Measurements from ENCODE around the gene SOCS3.

SOCS3 gene

GRCh38 chr17:78367193-78367592 is 7.3 kb upstream of the SOCS3 start:
- no peak for DNase-seq (ENCODE audit: low read depth)

DNA sequence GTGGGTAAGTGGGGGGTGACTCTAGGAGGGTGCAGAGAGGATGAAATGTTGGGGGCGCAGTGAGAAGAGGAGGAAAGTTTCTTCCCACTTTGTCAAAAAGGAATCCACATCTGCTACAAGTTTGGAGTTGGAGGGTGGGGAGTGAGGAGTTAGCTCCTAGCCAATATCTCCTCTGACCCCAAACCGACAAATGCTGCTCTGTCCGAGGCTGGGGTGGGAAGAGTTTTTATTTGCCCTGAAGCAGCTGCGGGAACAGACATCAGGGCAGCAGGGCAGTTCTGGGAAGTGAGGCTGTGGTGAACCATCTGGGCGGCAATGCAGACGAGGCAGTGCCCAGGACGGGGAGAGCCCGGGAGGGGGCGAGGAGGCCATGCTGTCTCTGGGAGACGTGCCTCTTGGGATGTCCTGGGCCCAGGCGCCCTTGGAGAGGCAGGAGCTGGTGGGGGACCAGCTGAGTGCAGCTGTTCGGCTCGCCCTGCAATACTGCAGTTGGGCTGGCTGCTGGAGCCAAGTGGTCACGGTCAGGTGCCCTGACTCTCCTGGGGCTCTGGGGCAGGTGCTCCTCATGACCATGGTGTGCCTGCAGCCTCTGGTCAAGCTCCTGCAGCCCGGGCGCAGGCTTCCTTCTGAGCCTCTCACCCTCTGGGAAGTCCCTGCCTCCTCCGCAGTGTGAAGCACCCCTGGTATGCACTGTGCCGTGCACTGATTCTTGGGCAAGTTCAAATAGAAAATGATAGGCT is 6.4 kb upstream of the SOCS3 start:
- DNase-seq (ENCODE audit: low read depth), result no peak

- DNase-seq (ENCODE audit: low read depth), result no peak
These were observed 5.8 kb upstream of the SOCS3 start for GRCh38 chr17:78365561-78366108.

DNA sequence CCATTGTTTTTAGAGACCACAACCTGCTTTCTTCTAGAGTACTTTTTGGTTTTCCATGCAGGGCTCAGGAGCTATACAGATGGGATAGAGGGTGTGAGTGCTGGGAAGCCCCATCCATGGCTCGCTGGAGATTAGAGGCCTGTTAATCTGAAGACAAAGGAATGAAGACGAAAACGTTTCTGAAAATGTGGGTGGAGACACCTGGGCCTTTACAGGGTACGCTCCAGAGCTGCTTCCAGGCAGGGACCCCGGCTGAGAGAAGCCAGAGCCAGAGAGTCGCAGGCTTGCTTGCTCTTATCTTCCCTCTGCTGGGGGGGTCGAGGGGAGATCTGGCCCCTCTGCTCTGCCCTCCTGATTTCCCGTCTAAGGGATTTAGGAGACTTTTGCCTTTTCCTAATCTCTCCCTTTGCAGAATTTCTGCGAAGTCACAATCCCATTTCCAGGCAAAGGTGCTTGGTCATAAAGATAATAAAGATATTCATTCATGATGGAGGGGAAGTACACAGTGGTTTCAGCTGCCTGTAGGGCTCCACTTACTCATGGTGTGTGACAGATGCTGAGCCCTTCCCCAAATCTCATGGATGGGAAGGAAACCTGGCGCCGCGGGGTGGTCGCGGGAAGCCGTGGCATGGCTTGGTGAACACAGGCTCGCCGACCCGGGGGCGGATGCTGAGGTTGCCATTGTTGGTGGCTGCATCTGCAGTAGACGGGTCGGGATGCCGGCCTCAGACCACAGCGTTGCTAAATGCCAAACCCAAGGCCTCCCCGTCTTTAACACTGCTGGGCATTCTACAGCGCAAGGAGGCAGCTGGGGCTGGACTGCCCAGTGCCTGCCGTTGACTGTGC is 4.8 kb upstream of the SOCS3 start:
- no peak for DNase-seq (ENCODE audit: low read depth)

DNA sequence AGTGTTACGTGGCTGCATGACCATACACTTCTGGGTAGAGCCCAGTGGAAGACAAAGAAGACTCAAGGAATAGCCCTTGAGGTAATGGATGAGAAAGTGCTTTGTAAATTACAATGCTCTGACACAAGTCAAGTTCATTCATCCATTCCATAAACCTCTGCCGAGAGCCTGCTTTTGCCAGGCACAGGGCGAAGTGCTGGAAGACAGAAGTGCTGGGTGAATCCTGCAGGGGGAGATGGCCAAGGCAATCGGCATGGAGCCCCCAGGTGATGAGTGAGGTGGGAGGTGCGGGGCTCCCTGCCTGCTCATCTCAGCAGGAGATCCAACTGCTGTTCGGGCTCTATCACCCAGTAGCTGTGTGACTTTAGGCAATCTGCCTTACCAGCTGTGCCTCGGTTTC is 2.8 kb upstream of the SOCS3 start:
- no peak for DNase-seq (ENCODE audit: low read depth)

- DNase-seq (ENCODE audit: low read depth), result no peak
These were observed 2.4 kb upstream of the SOCS3 start for GRCh38 chr17:78362232-78362631.

DNA sequence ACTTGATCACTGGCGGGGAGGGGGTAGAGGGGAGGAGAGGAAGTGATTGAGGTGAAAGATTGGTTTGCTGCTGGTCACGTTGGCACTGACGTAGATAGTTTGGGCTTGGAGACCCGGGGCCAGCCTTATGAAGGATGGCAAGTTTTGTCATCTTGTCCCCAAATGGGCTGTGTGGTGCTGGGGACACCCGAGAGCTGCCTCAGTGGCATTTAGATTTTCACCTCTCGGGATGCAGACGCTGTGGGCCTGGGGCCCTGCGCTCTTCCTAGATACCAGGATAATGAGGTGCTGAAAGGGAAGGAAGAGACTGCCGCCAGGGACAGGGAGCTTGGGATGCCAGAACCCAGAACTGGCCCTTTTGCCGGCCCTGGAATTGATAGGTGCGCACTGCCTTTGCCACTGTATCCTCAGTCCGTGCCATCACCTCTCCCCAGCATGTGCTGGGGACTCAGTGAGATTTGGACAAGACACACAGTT is 1.4 kb upstream of the SOCS3 start:
- no peak for DNase-seq (ENCODE audit: low read depth)

DNA sequence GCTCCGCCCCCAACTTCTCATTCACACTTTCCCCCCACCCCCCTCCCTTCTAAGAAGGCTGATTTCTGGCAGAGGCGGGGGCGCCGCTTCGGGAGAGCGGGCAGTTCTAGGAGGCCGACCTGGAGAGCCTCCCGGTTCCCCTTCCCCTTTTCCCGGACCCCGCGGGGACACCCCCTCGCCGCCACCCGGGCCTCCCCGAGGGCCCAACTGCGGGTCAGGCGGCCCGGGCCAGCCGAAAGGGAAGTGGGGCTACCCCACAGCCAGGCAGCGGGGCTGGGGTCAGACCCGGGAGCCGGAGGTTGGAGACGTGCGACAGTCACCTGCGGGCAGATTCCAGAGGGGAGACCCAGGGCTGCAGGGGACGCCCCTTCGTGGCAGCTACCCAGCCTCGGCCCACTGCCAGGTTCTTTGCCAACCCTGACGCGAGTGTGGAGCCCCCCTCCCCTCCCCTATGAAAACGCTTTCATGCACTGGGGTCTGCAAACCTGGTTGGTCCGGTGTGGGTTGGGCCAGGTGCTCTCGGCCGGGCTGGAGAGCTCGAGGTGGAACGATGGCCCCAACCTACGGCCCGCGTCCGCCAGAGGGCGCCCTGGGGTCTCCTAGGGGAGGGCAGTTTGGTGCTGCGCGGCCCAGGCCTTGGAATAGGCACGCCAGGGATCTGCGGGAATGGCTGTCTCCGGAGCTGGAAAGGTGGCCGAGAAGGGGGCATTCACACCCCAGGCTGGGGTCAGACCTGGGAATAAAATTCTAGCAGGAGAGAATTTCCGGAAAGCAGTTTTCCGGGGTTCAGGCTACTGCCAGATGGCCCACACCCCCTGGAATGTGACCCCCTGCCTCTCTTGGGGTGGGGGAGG is 721 bp upstream of the SOCS3 start:
- peak; percentile 95 for DNase-seq (ENCODE audit: low read depth)

DNA sequence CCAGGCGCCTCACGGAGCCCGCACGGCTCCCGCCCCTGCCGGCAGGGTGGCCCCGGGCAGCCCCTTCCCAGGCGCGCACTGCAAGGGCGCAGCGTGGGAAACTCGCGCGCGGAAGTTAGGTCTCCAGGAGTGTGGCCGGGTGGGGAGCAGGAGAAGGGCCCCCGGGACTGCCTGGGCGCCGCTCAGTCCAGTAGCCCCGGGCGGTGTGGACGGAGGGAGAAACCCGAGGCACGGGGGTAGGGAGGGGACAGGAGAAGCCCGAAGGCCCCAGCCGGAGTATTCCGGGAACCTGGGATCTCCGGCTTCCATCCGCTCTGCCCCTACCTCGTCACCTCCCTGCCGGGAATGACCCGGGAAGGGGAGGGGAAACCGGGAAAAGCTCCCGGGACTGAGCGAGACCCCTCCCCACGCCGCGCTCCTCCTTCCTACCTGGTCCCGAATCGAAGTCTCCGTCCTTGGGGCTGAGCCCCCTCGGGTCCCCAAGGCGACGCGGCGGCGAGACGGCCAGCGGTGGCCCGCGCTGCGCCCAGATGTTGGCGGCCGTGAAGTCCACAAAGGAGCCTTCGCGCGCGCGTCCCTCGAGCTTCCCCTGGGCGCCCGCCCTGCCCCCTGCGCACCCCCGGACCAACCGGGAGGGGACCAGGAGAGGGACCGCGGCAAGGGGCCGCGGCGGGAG is 418 bp downstream of the SOCS3 start:
- no peak for DNase-seq (ENCODE audit: low read depth)

DNA sequence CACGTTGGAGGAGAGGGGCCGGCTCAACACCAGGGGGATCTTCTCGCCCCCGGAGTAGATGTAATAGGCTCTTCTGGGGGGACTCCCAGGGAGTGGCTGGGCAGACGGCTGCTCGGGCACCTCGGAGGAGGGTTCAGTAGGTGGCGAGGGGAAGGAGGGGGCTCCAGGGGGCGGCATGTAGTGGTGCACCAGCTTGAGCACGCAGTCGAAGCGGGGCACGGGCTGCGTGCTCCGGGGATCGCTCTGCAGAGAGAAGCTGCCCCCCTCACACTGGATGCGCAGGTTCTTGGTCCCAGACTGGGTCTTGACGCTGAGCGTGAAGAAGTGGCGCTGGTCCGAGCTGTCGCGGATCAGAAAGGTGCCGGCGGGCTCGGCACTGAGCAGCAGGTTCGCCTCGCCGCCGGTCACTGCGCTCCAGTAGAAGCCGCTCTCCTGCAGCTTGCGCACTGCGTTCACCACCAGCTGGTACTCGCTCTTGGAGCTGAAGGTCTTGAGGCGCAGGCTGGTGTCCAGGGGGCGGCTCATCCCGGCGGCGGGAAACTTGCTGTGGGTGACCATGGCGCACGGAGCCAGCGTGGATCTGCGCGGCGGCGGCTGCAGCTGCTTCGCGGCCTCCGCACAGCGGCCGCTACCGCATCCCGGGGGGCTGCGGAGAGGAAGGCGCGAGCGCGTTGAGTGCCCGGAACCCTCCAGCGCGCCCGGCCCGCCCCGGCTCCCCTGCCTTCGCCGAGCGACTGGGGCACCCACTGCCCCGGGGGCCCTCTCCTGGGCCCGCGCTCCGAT is 1.1 kb downstream of the SOCS3 start:
- DNase-seq (ENCODE audit: low read depth), result no peak

DNA sequence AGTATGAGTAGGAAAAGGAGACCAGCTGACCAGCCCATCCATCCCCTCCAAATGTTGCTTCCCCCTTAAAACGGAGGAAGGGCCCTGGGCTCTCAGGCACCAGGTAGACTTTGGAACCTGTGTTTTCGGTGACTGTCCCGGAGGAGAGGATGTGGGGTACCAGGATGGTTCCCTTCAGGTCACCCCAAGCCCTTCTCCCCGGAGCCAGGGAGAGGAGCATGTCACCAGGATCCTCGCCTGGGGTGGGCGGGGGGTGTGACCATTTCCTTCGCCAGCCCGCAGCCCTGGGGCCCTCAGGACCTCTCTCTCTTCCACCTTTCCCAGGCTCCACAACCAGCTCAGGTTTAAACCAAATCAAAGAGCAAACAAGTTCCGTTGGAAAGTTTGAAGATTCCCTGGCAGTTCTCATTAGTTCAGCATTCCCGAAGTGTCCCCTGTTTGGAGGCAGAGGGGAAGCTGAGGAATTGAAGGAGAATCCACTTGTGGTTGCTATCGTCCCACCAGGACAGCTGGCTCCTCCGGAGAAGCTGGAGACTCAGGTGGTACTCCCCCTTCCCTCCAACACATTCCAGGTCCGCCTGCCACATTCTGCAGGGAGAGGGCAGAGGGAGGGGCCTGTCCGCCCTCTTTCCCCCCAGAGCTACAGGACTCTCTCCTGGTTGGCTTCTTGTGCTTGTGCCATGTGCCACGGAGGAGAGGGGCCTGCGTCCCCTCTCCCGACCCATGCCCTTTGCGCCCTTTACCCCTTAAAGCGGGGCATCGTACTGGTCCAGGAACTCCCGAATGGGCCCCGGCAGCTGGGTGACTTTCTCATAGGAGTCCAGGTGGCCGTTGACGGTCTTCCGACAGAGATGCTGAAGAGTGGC is 2.0 kb downstream of the SOCS3 start:
- DNase-seq (ENCODE audit: low read depth), result no peak

- DNase-seq (ENCODE audit: low read depth), result no peak
These were observed 2.7 kb downstream of the SOCS3 start for GRCh38 chr17:78357177-78357586.

- peak; percentile 67 for DNase-seq (ENCODE audit: low read depth)
These were observed 3.7 kb downstream of the SOCS3 start for GRCh38 chr17:78356101-78356713.

- no peak for DNase-seq (ENCODE audit: low read depth)
These were observed 4.2 kb downstream of the SOCS3 start for GRCh38 chr17:78355701-78356100.

- no peak for DNase-seq (ENCODE audit: low read depth)
These were observed 4.7 kb downstream of the SOCS3 start for GRCh38 chr17:78355045-78355641.

DNA sequence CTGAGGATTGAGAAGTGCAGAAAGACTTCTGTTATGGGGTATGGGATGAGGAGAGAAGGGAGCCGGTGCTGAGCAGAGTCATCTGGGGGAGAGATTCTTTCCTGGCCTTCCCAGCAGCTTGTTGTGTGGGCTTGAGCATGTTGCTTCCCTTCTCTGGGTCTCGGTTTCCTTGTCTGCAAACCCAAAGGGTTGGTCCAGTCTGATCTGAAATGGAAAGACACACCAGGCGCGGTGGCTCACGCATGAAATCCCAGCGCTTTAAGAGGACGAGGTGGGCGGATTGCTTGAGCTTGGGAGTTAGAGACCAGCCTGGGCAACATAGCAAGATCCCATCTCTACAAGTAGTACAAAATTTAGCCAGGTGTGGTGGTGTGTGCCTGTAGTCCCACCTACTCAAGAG is 6.0 kb downstream of the SOCS3 start:
- DNase-seq (ENCODE audit: low read depth), result no peak

DNA sequence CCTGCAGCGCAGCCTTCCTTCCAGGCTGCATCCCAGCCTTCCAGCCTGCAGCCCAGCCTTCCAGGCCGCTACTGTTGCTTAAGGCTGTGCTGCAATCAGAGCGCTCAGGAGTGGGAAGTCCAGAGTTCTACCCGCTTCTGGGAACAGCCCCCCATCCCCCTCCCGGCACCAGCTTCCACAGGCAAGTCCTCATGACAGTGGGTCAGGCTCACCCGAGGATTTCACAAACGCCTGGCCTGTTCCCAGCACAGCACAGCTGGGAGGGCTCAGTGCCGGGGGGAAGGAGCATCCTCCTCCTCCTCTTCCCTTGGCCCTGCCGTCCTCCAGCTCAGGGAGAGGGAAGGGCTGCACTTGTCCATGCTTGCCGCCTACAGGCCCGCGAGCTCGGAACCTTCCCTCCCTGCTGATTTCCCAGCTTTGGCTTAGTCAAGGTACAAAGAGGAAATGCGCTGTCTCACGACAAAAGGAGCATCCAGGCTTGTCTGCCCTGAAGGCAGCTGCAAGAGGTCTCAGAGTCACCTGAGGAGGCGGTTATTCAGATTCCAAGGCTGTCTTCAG is 8.3 kb downstream of the SOCS3 start:
- DNase-seq (ENCODE audit: low read depth), result no peak

DNA sequence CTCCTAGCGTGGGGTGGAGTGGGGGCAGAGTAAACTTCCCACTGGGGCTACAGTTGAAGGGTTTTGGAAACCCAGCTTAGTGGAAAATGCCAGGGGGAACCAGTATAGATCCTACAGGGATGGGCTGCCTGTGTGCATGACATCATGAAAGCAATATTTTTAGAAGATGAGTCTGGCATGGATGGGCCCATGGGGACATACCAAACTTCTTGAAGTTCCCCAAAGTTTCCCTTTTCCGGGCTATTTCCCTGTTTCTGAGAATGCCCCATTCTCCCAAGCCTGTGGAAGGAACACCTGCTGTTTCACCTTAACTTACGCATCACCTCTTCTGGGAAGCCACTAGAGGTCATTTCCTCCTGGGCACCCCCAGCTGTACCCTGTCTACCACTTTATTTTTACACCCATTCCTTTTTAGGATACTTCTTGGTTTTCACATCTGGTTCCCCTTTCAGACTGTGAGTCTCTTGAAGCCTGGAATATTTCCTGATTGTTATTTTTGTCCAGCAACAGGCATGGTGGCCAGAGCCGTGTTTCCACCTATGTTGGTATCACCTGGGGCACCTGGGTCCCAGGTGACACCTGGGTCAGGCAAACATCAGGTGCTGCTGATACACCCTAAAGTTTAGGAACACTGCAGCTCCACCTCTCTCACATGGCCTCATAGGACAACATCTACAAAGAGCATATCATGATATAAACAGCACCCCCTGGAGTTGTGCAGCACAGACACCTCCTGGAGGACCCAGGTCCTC is 9.8 kb downstream of the SOCS3 start:
- DNase-seq (ENCODE audit: low read depth), result no peak

Data from activated T-cell treated with anti-CD3 and anti-CD28 coated beads for 1 hour (primary cell).